Mesodermal cell (in vitro differentiated cells): ENCODE measurements around the gene TMEM256. TPM values are rescaled to one million over a fixed set of nuclear protein-coding genes. Genes with fewer than 3 reads are reported as not detected.
A peak's percentile ranks its signal among the peaks of the same experiment; 100 is the strongest.

ENCODE experiments used
- H3K27ac ChIP-seq: 2 replicates; pipeline ENCODE4 v1.7.0; 2013; ENCODE audit warnings: mild to moderate bottlenecking, low read depth, low read length, moderate library complexity; ENCODE audit not compliant: severe bottlenecking
- H3K36me3 ChIP-seq: 2 replicates; pipeline ENCODE4 v1.7.1; 2013; ENCODE audit warnings: mild to moderate bottlenecking, low read length, moderate library complexity; ENCODE audit not compliant: control insufficient read depth, insufficient read depth
- H3K4me1 ChIP-seq: one replicate; pipeline ENCODE4 v1.7.1; 2013; ENCODE audit warnings: mild to moderate bottlenecking, low read length; ENCODE audit not compliant: insufficient read depth, control insufficient read depth, poor library complexity, severe bottlenecking
- H3K4me3 ChIP-seq: 2 replicates; pipeline ENCODE4 v1.7.0; 2013; ENCODE audit warnings: low read length, control low read depth, mild to moderate bottlenecking; ENCODE audit not compliant: insufficient read depth, poor library complexity, severe bottlenecking; ENCODE audit errors: extremely low read depth
- H3K9me3 ChIP-seq: 2 replicates; pipeline ENCODE4 v1.7.1; 2013; ENCODE audit warnings: mild to moderate bottlenecking, low read length, moderate library complexity; ENCODE audit not compliant: control insufficient read depth
- WGBS, 2 experiments: methylation state at CpG; one replicate each; pipeline ENCODE4 v1.1.5; 2013; ENCODE audit warnings: missing lambda C conversion rate in 2 of 2; ENCODE audit not compliant: insufficient coverage in 2 of 2; 5-methylcytosine and 5-hydroxymethylcytosine counted together
- polyA plus RNA-seq, 2 experiments: library from polyadenylated mRNA; stranded (reverse); fragments of 50-300 nt; gene quantifications; one replicate each; pipeline ENCODE4 v1.2.3, GENCODE V29; 2013

TMEM256 gene
- 174 TPM for polyA plus RNA-seq (2013, experiment 1 of 2)
- polyA plus RNA-seq (2013, experiment 2 of 2): 147 TPM

DNA sequence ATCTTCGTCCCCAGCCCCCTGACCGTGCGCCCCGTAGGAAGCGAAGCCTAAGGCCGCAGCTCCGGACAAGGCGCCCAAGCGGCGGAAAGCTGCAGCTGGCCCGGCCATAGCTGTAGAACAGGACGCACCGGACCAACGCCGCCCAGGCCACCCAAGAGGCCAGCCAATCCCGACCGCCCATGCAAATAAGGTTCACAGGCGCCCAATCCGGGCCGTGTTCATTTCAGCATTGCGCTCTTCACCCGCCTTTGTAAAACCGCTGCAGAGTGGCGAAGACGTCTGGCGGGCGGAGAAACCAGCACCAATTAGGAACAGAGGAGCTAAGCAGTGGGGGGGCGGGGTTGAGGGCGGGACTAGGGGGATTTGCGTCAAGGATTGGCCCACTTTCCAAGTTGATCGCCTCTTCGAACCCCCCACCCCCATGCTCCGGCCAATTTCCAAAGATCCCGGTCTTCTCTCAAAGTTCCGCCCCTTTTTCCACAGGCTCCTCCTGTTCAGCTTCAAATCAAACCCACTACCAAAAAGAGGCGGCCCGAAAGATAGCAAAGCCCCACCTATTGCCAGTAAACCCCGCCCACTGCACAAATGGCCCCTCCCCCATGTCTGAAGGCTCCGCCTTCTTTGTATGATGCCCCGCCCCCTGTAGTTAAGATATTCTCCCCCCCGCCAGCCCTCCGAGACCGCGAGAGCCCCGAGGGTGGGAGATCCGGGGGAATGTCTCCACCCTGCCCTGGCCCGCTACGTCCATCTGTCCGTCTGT, at the start of gene TMEM256:
TMEM256 (minus strand) TSS at position 121 of the 760 bp plus-strand sequence; CDS start at position 108, 13 bp downstream.
- 0% methylated on average over 21 to 34 of the region's 49 CpGs for WGBS, 2 experiments

DNA sequence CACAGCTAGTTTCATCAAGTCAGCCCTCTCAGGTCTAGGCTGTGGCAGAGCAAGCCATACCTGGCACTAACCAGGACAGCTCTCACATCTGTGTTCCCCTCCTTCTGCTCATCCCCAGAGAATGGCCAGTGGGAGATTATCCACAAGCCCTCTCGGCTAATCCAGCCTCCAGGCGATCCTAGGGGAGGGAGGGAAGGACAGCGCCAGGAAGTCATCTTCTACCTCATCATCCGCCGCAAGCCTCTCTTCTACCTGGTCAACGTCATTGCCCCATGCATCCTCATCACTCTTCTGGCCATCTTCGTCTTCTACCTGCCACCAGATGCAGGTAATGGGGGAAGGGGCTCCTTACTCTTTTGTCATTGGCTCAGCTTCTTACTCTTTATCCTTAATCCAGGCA, 44.6 kb upstream of the TMEM256 start:
- H3K27ac ChIP-seq: no peak overlapping the region
- 89 to 100% methylated on average over 1 to 4 of the region's 7 CpGs for WGBS, 2 experiments
- no peaks in the 10 kb centered on the region for H3K36me3 ChIP-seq
- H3K4me1 ChIP-seq: peaks cover 4% of the 10 kb centered on the region
- no peaks in the 10 kb centered on the region for H3K9me3 ChIP-seq
- no peak overlapping the region for H3K4me3 ChIP-seq

More for the DNA sequence above, at the start of gene TMEM256:
- peak within 1 kb of the TSS; percentile 83 for H3K27ac ChIP-seq
- no peaks in the 10 kb centered on the region for H3K9me3 ChIP-seq
- peaks cover 7% of the 10 kb centered on the region for H3K4me1 ChIP-seq
- H3K4me3 ChIP-seq: peak within 1 kb of the TSS; percentile 75
- peaks cover 16% of the 10 kb centered on the region for H3K36me3 ChIP-seq

DNA sequence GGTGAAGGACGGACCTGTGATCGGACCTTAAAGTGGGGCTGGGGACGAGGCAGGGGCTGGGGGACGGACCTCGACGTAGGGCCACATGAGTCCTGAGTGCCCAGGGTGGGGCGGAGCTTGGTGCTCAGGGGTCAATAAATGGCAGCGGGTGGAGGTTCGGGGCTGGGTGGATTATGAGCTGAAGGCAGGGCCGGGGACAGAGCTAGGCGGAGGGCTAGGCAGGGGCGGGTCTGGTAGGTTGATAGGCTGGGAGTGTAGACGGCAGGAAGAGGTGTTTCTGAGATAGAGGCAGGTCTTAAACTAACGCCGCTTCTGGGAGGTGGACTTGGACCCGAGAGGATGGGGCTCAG, 41.7 kb upstream of the TMEM256 start:
- H3K4me1 ChIP-seq: peaks cover 9% of the 10 kb centered on the region
- 2 to 5% methylated on average over 7 to 13 of the region's 16 CpGs for WGBS, 2 experiments

DNA sequence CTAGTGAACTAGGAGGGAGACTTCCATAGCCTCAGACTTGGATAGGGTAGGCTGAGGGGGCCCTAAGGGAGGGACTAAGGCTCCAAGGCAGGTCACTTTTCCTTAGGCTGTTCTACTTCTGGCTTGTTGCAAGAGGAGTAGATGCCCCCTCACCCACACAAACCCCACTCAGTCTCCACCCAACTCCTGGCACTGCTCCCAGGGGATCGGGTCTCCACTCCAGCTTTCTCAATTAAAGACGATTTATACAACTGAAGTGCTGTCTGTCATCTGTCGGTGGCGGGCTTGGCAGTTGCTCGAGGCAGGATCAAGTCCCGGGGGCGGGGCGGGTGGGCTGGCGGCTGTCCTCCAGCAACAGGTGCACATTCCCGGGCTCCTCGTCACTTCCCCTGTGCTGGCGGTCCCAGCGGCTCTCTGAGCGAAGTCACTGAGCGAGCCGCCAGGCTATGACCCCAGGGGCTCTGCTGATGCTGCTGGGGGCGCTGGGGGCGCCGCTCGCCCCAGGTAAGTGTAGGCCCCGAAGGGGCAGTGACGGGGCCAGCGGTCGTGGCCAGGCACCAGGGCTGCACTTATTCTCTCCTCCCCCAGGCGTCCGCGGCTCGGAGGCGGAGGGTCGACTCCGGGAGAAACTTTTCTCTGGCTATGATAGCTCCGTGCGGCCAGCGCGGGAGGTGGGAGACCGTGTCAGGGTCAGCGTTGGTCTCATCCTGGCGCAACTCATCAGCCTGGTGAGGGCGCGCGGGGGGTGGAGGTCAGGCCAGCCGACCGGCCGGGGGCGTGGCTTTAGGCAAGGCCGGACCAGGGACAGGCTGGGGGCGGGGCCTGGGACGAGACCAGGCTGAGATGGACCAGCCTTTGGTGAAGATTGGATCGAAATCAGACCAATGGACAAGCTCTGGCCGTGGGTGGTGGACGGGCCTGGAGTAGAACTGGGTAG, 41.1 kb upstream of the TMEM256 start, which contains the start of gene CHRNB1:
CHRNB1 (plus strand) TSS at position 380 of the 937 bp plus-strand sequence; CDS start at position 447, 67 bp downstream.
- peaks cover 9% of the 10 kb centered on the region for H3K4me1 ChIP-seq
- WGBS, 2 experiments: 2 to 5% methylated on average over 45 to 47 of the region's 51 CpGs
- peak within 1 kb of the TSS; percentile 45 for H3K27ac ChIP-seq
- no peaks in the 10 kb centered on the region for H3K9me3 ChIP-seq
- H3K4me3 ChIP-seq: peak within 1 kb of the TSS; percentile 44
- no peaks in the 10 kb centered on the region for H3K36me3 ChIP-seq

More for the DNA sequence above, 41.7 kb upstream of the TMEM256 start:
- no peaks in the 10 kb centered on the region for H3K36me3 ChIP-seq
- H3K9me3 ChIP-seq: no peaks in the 10 kb centered on the region
- peak overlapping the region; percentile 45 for H3K27ac ChIP-seq
- peak overlapping the region; percentile 44 for H3K4me3 ChIP-seq

- Histone ChIP-seq H3K36me3 (no peaks in the 10 kb centered on the region), H3K4me3 (no peak overlapping the region), H3K4me1 (peaks cover 9% of the 10 kb centered on the region), H3K27ac (no peak overlapping the region), H3K9me3 (no peaks in the 10 kb centered on the region)
- 81 to 83% methylated on average over 5 to 7 of the region's 7 CpGs for WGBS, 2 experiments
These were observed 39.9 kb upstream of the TMEM256 start for GRCh38 chr17:7443499-7444485.

DNA sequence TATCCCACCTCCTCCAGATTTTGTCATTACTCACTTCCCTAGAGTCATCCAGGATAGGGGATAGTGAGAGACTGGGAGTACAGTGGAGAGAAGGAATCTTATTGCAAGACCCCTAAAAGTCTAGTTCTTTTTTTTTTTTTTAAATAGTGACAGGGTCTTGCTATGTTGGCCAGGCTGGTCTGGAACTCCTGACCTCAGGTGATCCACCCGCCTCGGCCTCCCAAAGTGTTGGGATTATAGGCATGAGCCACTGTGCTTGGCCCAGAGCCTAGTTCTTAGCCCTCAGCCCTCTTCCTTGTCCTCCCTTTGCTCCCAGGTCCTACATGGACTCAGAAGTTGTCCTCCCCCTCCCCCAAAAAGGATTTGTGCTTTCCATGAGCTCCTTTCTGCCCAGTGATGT, 38.2 kb upstream of the TMEM256 start:
- Histone ChIP-seq H3K4me1 (peaks cover 19% of the 10 kb centered on the region), H3K9me3 (no peaks in the 10 kb centered on the region), H3K36me3 (no peaks in the 10 kb centered on the region), H3K27ac (no peak overlapping the region), H3K4me3 (no peak overlapping the region)
- WGBS, 2 experiments: 100% methylated on average over 2 of the region's 2 CpGs

GRCh38 chr17:7441266-7441665, 37.4 kb upstream of the TMEM256 start:
- Histone ChIP-seq H3K4me1 (peaks cover 19% of the 10 kb centered on the region), H3K27ac (peak overlapping the region; percentile 91), H3K9me3 (no peaks in the 10 kb centered on the region), H3K36me3 (no peaks in the 10 kb centered on the region), H3K4me3 (no peak overlapping the region)
- WGBS, 2 experiments: 60 to 66% methylated on average over 3 to 5 of the region's 7 CpGs

DNA sequence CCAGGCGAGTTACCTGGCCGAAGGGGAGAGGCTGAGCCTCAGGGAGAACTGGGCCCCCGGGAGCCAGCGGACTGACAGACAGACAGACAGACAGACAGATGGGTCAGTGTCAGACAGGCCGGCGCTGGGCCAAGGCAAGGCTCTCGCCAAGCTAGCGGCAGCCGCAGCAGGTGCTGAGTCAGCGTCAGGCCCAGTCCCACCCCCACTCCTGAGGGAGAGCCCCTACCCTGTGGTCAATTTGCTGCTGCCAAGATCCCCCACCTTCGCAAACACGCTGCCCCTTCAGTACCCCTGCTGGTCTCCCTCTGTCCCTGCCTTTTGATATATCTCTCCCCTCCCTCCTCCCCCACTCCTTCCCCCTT, 36.9 kb upstream of the TMEM256 start:
- Histone ChIP-seq H3K4me1 (peaks cover 19% of the 10 kb centered on the region), H3K4me3 (peak overlapping the region; percentile 75), H3K9me3 (no peaks in the 10 kb centered on the region), H3K27ac (peak overlapping the region; percentile 91), H3K36me3 (no peaks in the 10 kb centered on the region)
- 3 to 11% methylated on average over 7 to 10 of the region's 12 CpGs for WGBS, 2 experiments

GRCh38 chr17:7440113-7440833, 36.4 kb upstream of the TMEM256 start:
- H3K27ac ChIP-seq: peak overlapping the region; percentile 91
- H3K4me1 ChIP-seq: peaks cover 19% of the 10 kb centered on the region
- H3K4me3 ChIP-seq: peak overlapping the region; percentile 75
- WGBS, 2 experiments: 0% methylated on average over 35 to 40 of the region's 46 CpGs
- H3K9me3 ChIP-seq: no peaks in the 10 kb centered on the region
- no peaks in the 10 kb centered on the region for H3K36me3 ChIP-seq
